Measurements from ENCODE around the gene CPZ. TPM values are rescaled to one million over a fixed set of nuclear protein-coding genes. Genes with fewer than 3 reads are reported as not detected.

Gene CPZ
- polyA plus RNA-seq, 3 donors = not detected

GRCh38 chr4:8606476-8606875 lies 13.9 kb downstream of the CPZ start:
- intact Hi-C loops (cut with micrococcal nuclease) = no loop called here
- H2AFZ ChIP-seq (ENCODE audit: insufficient read depth, low read depth, low read length, poor library complexity, severe bottlenecking) = no peak overlapping the region
- H3K4me1 ChIP-seq (ENCODE audit: control insufficient read depth in 1 of 2, insufficient read depth in 2 of 2, low read length in 2 of 2) = no peaks in the 10 kb centered on the region
- H3K27me3 ChIP-seq (ENCODE audit: control insufficient read depth in 2 of 2, insufficient read depth in 2 of 2, low read length in 2 of 2) = no peaks in the 10 kb centered on the region
- no peak for TF ChIP-seq CTCF (IDR thresholded peaks at IDR 0.05)
- no peaks in the 10 kb centered on the region for H3K4me1 Mint-ChIP-seq
- H3K9ac ChIP-seq (ENCODE audit: insufficient read depth, low read length, poor library complexity, severe bottlenecking) = no peak overlapping the region
- H3K4me2 ChIP-seq (replicated peaks; ENCODE audit: extremely low read depth, low read length, poor library complexity, severe bottlenecking) = no peak overlapping the region
- H3K36me3 ChIP-seq (replicated peaks in 1 of 2; ENCODE audit: control insufficient read depth in 1 of 2, insufficient read depth in 2 of 2, low read length in 2 of 2) = no peaks in the 10 kb centered on the region
- H3K9me3 Mint-ChIP-seq = no peaks in the 10 kb centered on the region
- H3K9me3 ChIP-seq (replicated peaks in 1 of 2; ENCODE audit: control insufficient read depth in 1 of 2, insufficient read depth in 1 of 2, low read length in 2 of 2) = no peaks in the 10 kb centered on the region
- peaks cover 3 to 9% (median 5%) of the 10 kb centered on the region in 3 donors for H3K27me3 Mint-ChIP-seq (ENCODE audit: low read depth in 3 of 3)
- DNase-seq = no peak
- H3K27ac Mint-ChIP-seq = no peak overlapping the region
- no peak overlapping the region for H3K4me3 ChIP-seq (replicated peaks in 1 of 3; ENCODE audit: low read depth in 2 of 3, low read length in 3 of 3)
- no peaks in the 10 kb centered on the region for H3K36me3 Mint-ChIP-seq
- H4K20me1 ChIP-seq (ENCODE audit: insufficient read depth, low read length) = no peaks in the 10 kb centered on the region
- no peaks in the 10 kb centered on the region for H3K79me2 ChIP-seq (ENCODE audit: insufficient read depth, low read length)
- H3K27ac ChIP-seq (ENCODE audit: low read depth in 1 of 2, low read length in 2 of 2) = no peak overlapping the region
- WGBS (ENCODE audit: insufficient coverage) = 89% methylated on average over 8 of the region's 26 CpGs
- H3K4me3 Mint-ChIP-seq = no peak overlapping the region

- Histone ChIP-seq H3K4me3 (replicated peaks in 1 of 3; ENCODE audit: low read depth in 2 of 3, low read length in 3 of 3) (no peak overlapping the region), H4K20me1 (ENCODE audit: insufficient read depth, low read length) (no peaks in the 10 kb centered on the region), H3K79me2 (ENCODE audit: insufficient read depth, low read length) (no peaks in the 10 kb centered on the region), H3K4me1 (ENCODE audit: control insufficient read depth in 1 of 2, insufficient read depth in 2 of 2, low read length in 2 of 2) (no peaks in the 10 kb centered on the region), H3K27me3 (ENCODE audit: control insufficient read depth in 2 of 2, insufficient read depth in 2 of 2, low read length in 2 of 2) (no peaks in the 10 kb centered on the region), H3K36me3 (replicated peaks in 1 of 2; ENCODE audit: control insufficient read depth in 1 of 2, insufficient read depth in 2 of 2, low read length in 2 of 2) (no peaks in the 10 kb centered on the region), H3K27ac (ENCODE audit: low read depth in 1 of 2, low read length in 2 of 2) (no peak overlapping the region), H3K9me3 (replicated peaks in 1 of 2; ENCODE audit: control insufficient read depth in 1 of 2, insufficient read depth in 1 of 2, low read length in 2 of 2) (no peaks in the 10 kb centered on the region), H3K4me2 (replicated peaks; ENCODE audit: extremely low read depth, low read length, poor library complexity, severe bottlenecking) (no peak overlapping the region), H2AFZ (ENCODE audit: insufficient read depth, low read depth, low read length, poor library complexity, severe bottlenecking) (no peak overlapping the region), H3K9ac (ENCODE audit: insufficient read depth, low read length, poor library complexity, severe bottlenecking) (no peak overlapping the region)
- no peak for DNase-seq
- no peaks in the 10 kb centered on the region for H3K9me3 Mint-ChIP-seq
- H3K27me3 Mint-ChIP-seq (ENCODE audit: low read depth in 3 of 3) = peaks cover 3 to 7% (median 5%) of the 10 kb centered on the region in 3 donors
- WGBS (ENCODE audit: insufficient coverage) = 77% methylated on average over 9 of the region's 10 CpGs
- no peak overlapping the region for H3K4me3 Mint-ChIP-seq
- no peaks in the 10 kb centered on the region for H3K36me3 Mint-ChIP-seq
- TF ChIP-seq CTCF (IDR thresholded peaks at IDR 0.05) = no peak
- H3K27ac Mint-ChIP-seq = no peak overlapping the region
- H3K4me1 Mint-ChIP-seq = no peaks in the 10 kb centered on the region
- intact Hi-C loops (cut with micrococcal nuclease) = no loop called here
These were observed 14.4 kb downstream of the CPZ start for GRCh38 chr4:8606966-8607365.
